Hepatocyte (in vitro differentiated cells): ENCODE results near the gene REXO2. TPM values are rescaled to one million over a fixed set of nuclear protein-coding genes. Genes with fewer than 3 reads are reported as not detected.

Experiments used
- DNase-seq: peaks from one replicate; pipeline ENCODE4 v3.0.0-alpha.2; 2016; ENCODE audit warnings: low spot score
- H2AFZ ChIP-seq: fragments of 200-600 bp; sonication (generic); 2 replicates; pipeline ENCODE4 v1.6.0; 2016; ENCODE audit warnings: antibody characterized with exemption, mild to moderate bottlenecking
- H3K27ac ChIP-seq: fragments of 200-600 bp; sonication (generic); 2 replicates; pipeline ENCODE4 v1.5.1; 2016; ENCODE audit warnings: mild to moderate bottlenecking
- H3K27me3 ChIP-seq: fragments of 200-600 bp; sonication (generic); 2 replicates; pipeline ENCODE4 v1.6.1; 2016
- H3K36me3 ChIP-seq: fragments of 200-600 bp; sonication (generic); replicated peaks from 2 replicates; pipeline ENCODE4 v1.5.1; 2016; ENCODE audit warnings: low read depth; ENCODE audit not compliant: insufficient read depth
- H3K4me1 ChIP-seq: fragments of 200-600 bp; sonication (generic); 2 replicates; pipeline ENCODE4 v1.5.1; 2016; ENCODE audit warnings: mild to moderate bottlenecking, moderate library complexity; ENCODE audit not compliant: insufficient read depth
- H3K4me2 ChIP-seq: fragments of 200-600 bp; sonication (generic); 2 replicates; pipeline ENCODE4 v1.6.0; 2016
- H3K4me3 ChIP-seq: fragments of 200-600 bp; sonication (generic); 2 replicates; pipeline ENCODE4 v1.5.1; 2016; ENCODE audit warnings: mild to moderate bottlenecking
- H3K79me2 ChIP-seq: fragments of 200-600 bp; sonication (generic); 2 replicates; pipeline ENCODE4 v1.6.0; 2017; ENCODE audit warnings: mild to moderate bottlenecking
- H3K9me2 ChIP-seq: fragments of 200-600 bp; sonication (generic); replicated peaks from 2 replicates; pipeline ENCODE4 v1.6.0; 2017; ENCODE audit warnings: mild to moderate bottlenecking; ENCODE audit not compliant: insufficient read depth
- H3K9me3 ChIP-seq: fragments of 200-600 bp; sonication (generic); 2 replicates; pipeline ENCODE4 v1.5.1; 2016; ENCODE audit warnings: low read depth, mild to moderate bottlenecking
- H4K20me1 ChIP-seq: fragments of 200-600 bp; sonication (generic); 2 replicates; pipeline ENCODE4 v1.6.0; 2016; ENCODE audit warnings: mild to moderate bottlenecking; ENCODE audit not compliant: insufficient read depth, poor library complexity, severe bottlenecking
- EZH2 ChIP-seq: fragments of 200-600 bp; sonication (generic); IDR thresholded peaks from 2 replicates; pipeline ENCODE4 v1.6.1; 2016; ENCODE audit warnings: antibody characterized with exemption, mild to moderate bottlenecking, borderline replicate concordance
- EZH2phosphoT487 ChIP-seq: fragments of 200-600 bp; sonication (generic); IDR thresholded peaks from one replicate; pipeline ENCODE4 v1.6.1; 2018; ENCODE audit warnings: antibody characterized with exemption, mild to moderate bottlenecking, low read depth, moderate library complexity; ENCODE audit not compliant: unreplicated experiment, severe bottlenecking
- WGBS: methylation state at CpG from one replicate; pipeline ENCODE4 v1.1.6; 2016; ENCODE audit warnings: low lambda C conversion rate; ENCODE audit errors: missing lambda C conversion rate; 5-methylcytosine and 5-hydroxymethylcytosine counted together
- polyA plus RNA-seq: library from polyadenylated mRNA; unstranded; fragments of >200 nt; fragmentation: Nextera tagmentation; extraction: Ambion mirVana; gene quantifications from 2 replicates; pipeline ENCODE4 v1.2.1, GENCODE V29; 2016
- total RNA-seq: library from RNA; depleted of rRNA; stranded (reverse); fragments of >200 nt; gene quantifications from 2 replicates; pipeline ENCODE4 v1.2.3, GENCODE V29; 2014
- TF ChIP-seq, protein P1 (sequence below): fragments of 200-600 bp; sonication (generic); IDR thresholded peaks from 2 replicates; pipeline ENCODE4 v1.5.1; 2016; ENCODE audit warnings: antibody characterized with exemption, mild to moderate bottlenecking; ENCODE audit not compliant: poor library complexity

The REXO2 gene
- total and polyA plus RNA-seq, 2 experiments from 2014 or later: 124 to 160 TPM

DNA sequence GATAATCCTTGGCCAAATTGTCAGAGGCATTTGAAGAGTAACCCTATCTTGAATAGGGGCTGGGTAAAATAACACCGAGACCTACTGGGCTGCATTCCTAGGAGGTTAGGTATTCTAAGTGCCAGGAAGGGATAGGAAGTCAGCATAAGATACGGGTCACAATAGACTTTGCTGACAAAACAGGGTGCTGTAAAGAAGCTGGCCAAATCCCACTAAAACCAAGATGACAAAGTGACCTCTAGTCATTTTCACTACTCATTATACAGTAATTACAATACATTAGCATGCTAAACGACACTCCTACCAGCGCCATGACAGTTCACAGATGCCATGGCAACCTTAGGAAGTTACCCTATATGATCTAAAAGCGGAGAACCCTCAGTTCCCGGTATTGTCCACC is 964 bp upstream of the REXO2 start:
- 37% methylated on average over 6 of the region's 6 CpGs for WGBS
- Histone ChIP-seq H3K79me2 (peaks cover 29% of the 10 kb centered on the region), H3K4me2 (peak overlapping the region; percentile 70), H4K20me1 (no peaks in the 10 kb centered on the region), H3K27ac (peak overlapping the region; percentile 13), H2AFZ (no peak overlapping the region), H3K4me1 (peaks cover 20% of the 10 kb centered on the region), H3K9me3 (no peaks in the 10 kb centered on the region), H3K4me3 (no peak overlapping the region), H3K36me3 (no peaks in the 10 kb centered on the region), H3K9me2 (no peaks in the 10 kb centered on the region), H3K27me3 (no peaks in the 10 kb centered on the region)
- DNase-seq: peak; percentile 13
- TF ChIP-seq EZH2 (no peak), EZH2phosphoT487 (no peak)
- TF ChIP-seq, protein P1, sequence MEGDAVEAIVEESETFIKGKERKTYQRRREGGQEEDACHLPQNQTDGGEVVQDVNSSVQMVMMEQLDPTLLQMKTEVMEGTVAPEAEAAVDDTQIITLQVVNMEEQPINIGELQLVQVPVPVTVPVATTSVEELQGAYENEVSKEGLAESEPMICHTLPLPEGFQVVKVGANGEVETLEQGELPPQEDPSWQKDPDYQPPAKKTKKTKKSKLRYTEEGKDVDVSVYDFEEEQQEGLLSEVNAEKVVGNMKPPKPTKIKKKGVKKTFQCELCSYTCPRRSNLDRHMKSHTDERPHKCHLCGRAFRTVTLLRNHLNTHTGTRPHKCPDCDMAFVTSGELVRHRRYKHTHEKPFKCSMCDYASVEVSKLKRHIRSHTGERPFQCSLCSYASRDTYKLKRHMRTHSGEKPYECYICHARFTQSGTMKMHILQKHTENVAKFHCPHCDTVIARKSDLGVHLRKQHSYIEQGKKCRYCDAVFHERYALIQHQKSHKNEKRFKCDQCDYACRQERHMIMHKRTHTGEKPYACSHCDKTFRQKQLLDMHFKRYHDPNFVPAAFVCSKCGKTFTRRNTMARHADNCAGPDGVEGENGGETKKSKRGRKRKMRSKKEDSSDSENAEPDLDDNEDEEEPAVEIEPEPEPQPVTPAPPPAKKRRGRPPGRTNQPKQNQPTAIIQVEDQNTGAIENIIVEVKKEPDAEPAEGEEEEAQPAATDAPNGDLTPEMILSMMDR: no peak

DNA sequence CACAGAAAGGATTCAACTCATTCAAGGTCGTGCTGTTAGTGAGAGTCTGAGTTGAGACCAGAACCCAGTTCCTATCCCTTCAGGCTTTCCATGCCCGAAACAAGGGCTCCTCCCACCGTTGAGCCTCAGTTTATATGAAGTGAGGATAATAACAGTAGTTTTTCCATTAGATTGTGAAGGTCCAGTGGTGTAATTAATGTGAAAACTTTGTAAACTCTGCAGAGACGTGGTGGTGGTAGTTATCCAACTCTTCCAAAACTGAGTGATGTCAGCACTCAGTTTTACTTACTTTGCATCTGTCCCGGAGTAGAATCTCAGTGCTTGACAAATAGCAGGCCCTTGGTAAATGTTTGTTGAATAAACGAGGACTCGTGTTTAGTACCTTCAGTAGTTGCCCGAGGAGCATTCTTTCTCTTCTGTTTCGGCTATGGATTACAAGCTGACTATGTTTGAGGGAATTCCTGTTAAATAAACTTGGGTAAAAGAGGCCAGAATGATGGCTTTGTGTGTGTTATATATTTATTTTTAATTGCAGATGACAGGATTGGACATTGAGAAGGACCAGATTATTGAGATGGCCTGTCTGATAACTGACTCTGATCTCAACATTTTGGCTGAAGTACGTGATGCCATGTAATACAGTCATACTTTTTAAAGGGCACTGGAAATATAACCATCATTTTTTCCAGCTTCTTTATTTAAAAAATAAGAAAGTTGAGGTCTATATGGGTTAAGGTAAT is 1.0 kb downstream of the REXO2 start:
- DNase-seq: peak; percentile 42
- TF ChIP-seq EZH2phosphoT487 (no peak), EZH2 (no peak)
- TF ChIP-seq, protein P1: no peak

DNA sequence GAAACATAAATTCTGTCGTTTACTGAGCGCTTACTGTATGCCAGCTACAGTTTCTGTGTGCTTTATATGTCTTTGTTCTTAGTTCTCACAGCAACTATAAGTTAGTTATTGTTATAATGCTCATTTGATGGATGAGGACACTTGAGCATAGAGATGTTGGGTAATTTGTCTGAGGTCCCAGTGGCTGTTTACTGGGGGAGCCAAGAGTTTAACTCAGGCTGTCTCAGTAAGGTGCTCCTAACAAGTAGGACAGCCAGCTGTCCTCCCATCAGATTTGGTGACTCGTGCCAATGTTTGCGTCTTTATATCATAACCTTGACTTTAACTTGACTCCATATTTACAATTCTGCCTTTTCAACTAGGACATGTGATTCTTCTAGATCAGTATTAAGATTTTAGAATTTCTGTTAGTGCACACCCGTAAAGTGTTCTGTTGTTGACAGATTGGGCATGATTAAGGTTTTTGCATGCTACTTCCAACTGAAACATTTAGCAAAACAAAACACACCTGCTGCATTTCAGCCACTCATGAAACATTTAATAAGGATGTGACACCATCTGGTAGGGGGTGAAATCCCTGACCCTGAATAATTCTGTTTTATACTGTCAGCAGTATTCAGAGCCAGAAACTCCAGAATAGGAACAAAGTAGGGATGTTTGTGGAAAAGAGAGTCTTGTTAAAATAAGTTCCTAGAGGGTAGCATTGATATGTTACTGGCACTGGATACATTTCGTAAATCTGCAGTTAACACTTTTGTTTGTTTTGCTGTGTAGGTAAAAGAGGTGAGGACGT is 1.9 kb downstream of the REXO2 start:
- peak overlapping the region; percentile 76 for H3K27ac ChIP-seq
- H4K20me1 ChIP-seq: no peaks in the 10 kb centered on the region
- H3K4me1 ChIP-seq: peaks cover 20% of the 10 kb centered on the region
- no peaks in the 10 kb centered on the region for H3K36me3 ChIP-seq
- H3K4me2 ChIP-seq: peak overlapping the region; percentile 78
- H3K4me3 ChIP-seq: peak overlapping the region; percentile 53
- H3K9me2 ChIP-seq: no peaks in the 10 kb centered on the region
- peaks cover 58% of the 10 kb centered on the region for H3K79me2 ChIP-seq
- TF ChIP-seq, protein P1: no peak
- TF ChIP-seq EZH2phosphoT487 (no peak), EZH2 (no peak)
- H3K27me3 ChIP-seq: no peaks in the 10 kb centered on the region
- WGBS: 61% methylated on average over 7 of the region's 7 CpGs
- H3K9me3 ChIP-seq: no peaks in the 10 kb centered on the region
- no peak for DNase-seq
- no peak overlapping the region for H2AFZ ChIP-seq

More for the DNA sequence above, 1.0 kb downstream of the REXO2 start:
- Histone ChIP-seq H2AFZ (peak overlapping the region; percentile 59), H3K27ac (peak overlapping the region; percentile 76), H3K4me2 (peak overlapping the region; percentile 78), H3K9me2 (no peaks in the 10 kb centered on the region), H3K27me3 (no peaks in the 10 kb centered on the region), H3K9me3 (no peaks in the 10 kb centered on the region), H3K79me2 (peaks cover 49% of the 10 kb centered on the region), H3K4me1 (peaks cover 20% of the 10 kb centered on the region), H3K36me3 (no peaks in the 10 kb centered on the region), H3K4me3 (peak overlapping the region; percentile 53), H4K20me1 (no peaks in the 10 kb centered on the region)
- 2% methylated on average over 10 of the region's 10 CpGs for WGBS
